Endothelial cell (in vitro differentiated cells): ENCODE data around the gene CARMIL1. TPM values are rescaled to one million over a fixed set of nuclear protein-coding genes. Genes with fewer than 3 reads are reported as not detected.

Source experiments
- DNase-seq: peaks from one replicate; pipeline ENCODE4 v3.0.0; 2021; ENCODE audit warnings: low spot score
- H3K27ac Mint-ChIP-seq: one replicate; pipeline ENCODE4 v1.8.0; 2021; ENCODE audit warnings: mixed read lengths, inconsistent platforms; ENCODE audit not compliant: unreplicated experiment
- H3K27me3 Mint-ChIP-seq: one replicate; pipeline ENCODE4 v1.8.0; 2021; ENCODE audit warnings: mild to moderate bottlenecking, moderate library complexity, mixed read lengths, inconsistent platforms; ENCODE audit not compliant: unreplicated experiment
- H3K36me3 Mint-ChIP-seq: one replicate; pipeline ENCODE4 v1.8.0; 2021; ENCODE audit warnings: mild to moderate bottlenecking, low read depth, mixed read lengths, inconsistent platforms; ENCODE audit not compliant: unreplicated experiment
- H3K4me1 Mint-ChIP-seq: one replicate; pipeline ENCODE4 v1.8.0; 2021; ENCODE audit warnings: mild to moderate bottlenecking, mixed read lengths, inconsistent platforms; ENCODE audit not compliant: unreplicated experiment
- H3K4me3 Mint-ChIP-seq: one replicate; pipeline ENCODE4 v1.8.0; 2021; ENCODE audit warnings: mild to moderate bottlenecking, mixed read lengths, inconsistent platforms; ENCODE audit not compliant: unreplicated experiment
- H3K9me3 Mint-ChIP-seq: one replicate; pipeline ENCODE4 v1.8.0; 2021; ENCODE audit warnings: mixed read lengths, inconsistent platforms; ENCODE audit not compliant: unreplicated experiment
- CTCF ChIP-seq: fragments of 200-600 bp; sonication (generic); IDR thresholded peaks from one replicate; pipeline ENCODE4 v1.5.0; 2021; ENCODE audit warnings: antibody characterized with exemption; ENCODE audit not compliant: unreplicated experiment
- total RNA-seq: library from RNA; stranded (reverse); fragmentation: NEBNext Ultra II Directional; extraction: Animal tissue kit (Norgen Biotek cat#: 25700); gene quantifications from one replicate; pipeline ENCODE4 v1.2.1, GENCODE V29; 2021; ENCODE audit not compliant: unreplicated experiment

The CARMIL1 gene
- total RNA-seq, 1 donor from 2014 or later, result 32.5 TPM

GRCh38 chr6:25329982-25330381, 50.8 kb downstream of the CARMIL1 start:
- DNase-seq, result no peak
- Mint-ChIP-seq H3K4me1 (peaks cover 49% of the 10 kb centered on the region), H3K36me3 (no peaks in the 10 kb centered on the region), H3K27me3 (no peaks in the 10 kb centered on the region), H3K4me3 (peak overlapping the region; percentile 2), H3K27ac (peak overlapping the region; percentile 55), H3K9me3 (no peaks in the 10 kb centered on the region)
- TF ChIP-seq CTCF, result no peak

GRCh38 chr6:25330796-25331685, 51.9 kb downstream of the CARMIL1 start:
- H3K27me3 Mint-ChIP-seq, result peaks cover 2% of the 10 kb centered on the region
- no peaks in the 10 kb centered on the region for H3K9me3 Mint-ChIP-seq
- peak overlapping the region; percentile 7 for H3K27ac Mint-ChIP-seq
- H3K4me1 Mint-ChIP-seq, result peaks cover 59% of the 10 kb centered on the region
- H3K36me3 Mint-ChIP-seq, result no peaks in the 10 kb centered on the region
- DNase-seq, result no peak
- TF ChIP-seq CTCF, result no peak
- no peak overlapping the region for H3K4me3 Mint-ChIP-seq

GRCh38 chr6:25332165-25332564, 53.0 kb downstream of the CARMIL1 start:
- Mint-ChIP-seq H3K4me1 (peaks cover 65% of the 10 kb centered on the region), H3K36me3 (no peaks in the 10 kb centered on the region), H3K4me3 (no peak overlapping the region), H3K27me3 (peaks cover 2% of the 10 kb centered on the region), H3K27ac (peak overlapping the region; percentile 1), H3K9me3 (no peaks in the 10 kb centered on the region)
- no peak for DNase-seq
- no peak for TF ChIP-seq CTCF

- no peak for DNase-seq
- H3K9me3 Mint-ChIP-seq, result no peaks in the 10 kb centered on the region
- H3K4me3 Mint-ChIP-seq, result no peak overlapping the region
- TF ChIP-seq CTCF, result no peak
- no peaks in the 10 kb centered on the region for H3K36me3 Mint-ChIP-seq
- peaks cover 70% of the 10 kb centered on the region for H3K4me1 Mint-ChIP-seq
- peak overlapping the region; percentile 1 for H3K27ac Mint-ChIP-seq
- peaks cover 2% of the 10 kb centered on the region for H3K27me3 Mint-ChIP-seq
Measured at GRCh38 chr6:25332655-25333071, 53.5 kb downstream of the CARMIL1 start.

GRCh38 chr6:25333471-25333870, 54.3 kb downstream of the CARMIL1 start:
- no peaks in the 10 kb centered on the region for H3K36me3 Mint-ChIP-seq
- H3K4me3 Mint-ChIP-seq, result no peak overlapping the region
- DNase-seq, result no peak
- H3K9me3 Mint-ChIP-seq, result no peaks in the 10 kb centered on the region
- TF ChIP-seq CTCF, result no peak
- peaks cover 70% of the 10 kb centered on the region for H3K4me1 Mint-ChIP-seq
- H3K27ac Mint-ChIP-seq, result no peak overlapping the region
- H3K27me3 Mint-ChIP-seq, result peaks cover 2% of the 10 kb centered on the region
